Duodenal mucosa (tissue), 2 donors: Measurements from ENCODE around the gene PRXL2A.

Source experiments
- H3K27ac ChIP-seq: one replicate; pipeline ENCODE4 v1.7.0; 2013; ENCODE audit warnings: low read depth, low read length
- H3K27me3 ChIP-seq, 2 donors: one replicate each; pipeline ENCODE4 v1.7.0; 2013; ENCODE audit warnings: low read length in 2 of 2, control low read depth in 1 of 2; ENCODE audit not compliant: insufficient read depth in 2 of 2, control insufficient read depth in 1 of 2
- H3K36me3 ChIP-seq, 2 donors: one replicate each; pipeline ENCODE4 v1.7.0; 2013; ENCODE audit warnings: low read length in 2 of 2, control low read depth in 1 of 2; ENCODE audit not compliant: insufficient read depth in 2 of 2, control insufficient read depth in 1 of 2
- H3K4me1 ChIP-seq, 2 donors: one replicate each; pipeline ENCODE4 v1.7.0; 2013; ENCODE audit warnings: low read length in 2 of 2, control low read depth in 1 of 2; ENCODE audit not compliant: insufficient read depth in 2 of 2, control insufficient read depth in 1 of 2
- H3K4me3 ChIP-seq, 2 donors: one replicate each; pipeline ENCODE4 v1.7.0; 2013; ENCODE audit warnings: low read length in 2 of 2, low read depth in 1 of 2
- H3K9ac ChIP-seq, 2 donors: one replicate each; pipeline ENCODE4 v1.7.0; 2013; ENCODE audit warnings: low read length in 2 of 2, low read depth in 1 of 2
- H3K9me3 ChIP-seq, 2 donors: one replicate each; pipeline ENCODE4 v1.7.0; 2013; ENCODE audit warnings: low read length in 2 of 2, control low read depth in 1 of 2; ENCODE audit not compliant: control insufficient read depth in 1 of 2

The PRXL2A gene

DNA sequence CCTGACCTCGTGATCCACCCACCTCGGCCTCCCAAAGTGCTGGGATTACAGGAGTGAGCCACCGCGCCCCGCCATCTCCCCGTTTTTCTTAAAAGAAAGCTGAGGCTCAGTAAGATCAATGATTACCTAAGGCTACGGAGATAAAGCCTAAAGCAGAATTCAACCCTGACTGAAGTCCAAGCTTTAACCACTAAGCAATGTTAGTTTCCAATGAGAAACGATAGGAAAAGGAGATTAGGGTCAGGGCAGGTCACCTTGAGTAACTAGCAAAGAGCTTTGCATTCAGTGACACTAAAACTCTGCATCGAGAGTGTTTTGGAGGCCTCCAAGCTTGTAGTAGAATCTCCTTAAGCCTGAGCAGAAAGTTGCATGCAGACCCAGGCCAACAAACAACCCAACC is 17.6 kb upstream of the PRXL2A start:
- Histone ChIP-seq H3K9ac (no peak overlapping the region), H3K4me1 (peaks cover 3 to 6% of the 10 kb centered on the region in 2 donors), H3K9me3 (no peaks in the 10 kb centered on the region), H3K27me3 (peaks cover 0 to 1% of the 10 kb centered on the region in 2 donors), H3K36me3 (no peaks in the 10 kb centered on the region), H3K27ac (no peak overlapping the region), H3K4me3 (no peak overlapping the region)

DNA sequence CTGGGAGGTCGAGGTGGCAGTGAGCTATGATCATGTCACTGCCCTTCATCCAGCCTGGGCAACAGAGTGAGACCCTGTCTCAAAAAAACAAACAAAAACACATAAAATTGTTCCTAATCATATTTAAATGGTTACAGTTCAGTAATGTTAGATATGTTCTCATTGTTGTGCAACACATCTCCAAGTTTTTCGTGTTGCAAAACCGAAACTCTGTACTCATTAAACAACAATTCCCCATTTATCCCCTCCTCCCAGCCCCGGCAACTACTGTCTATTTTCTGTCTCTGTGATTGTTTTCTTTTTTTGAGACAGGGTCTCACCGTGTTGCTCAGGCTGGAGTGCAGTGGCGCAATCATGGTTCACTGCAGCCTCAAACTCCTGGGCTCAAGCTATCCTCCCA is 16.1 kb upstream of the PRXL2A start:
- no peaks in the 10 kb centered on the region for H3K9me3 ChIP-seq
- H3K9ac ChIP-seq = no peak overlapping the region
- no peak overlapping the region for H3K27ac ChIP-seq
- H3K4me3 ChIP-seq = no peak overlapping the region
- H3K36me3 ChIP-seq = no peaks in the 10 kb centered on the region
- H3K4me1 ChIP-seq = peaks cover 3 to 6% of the 10 kb centered on the region in 2 donors
- H3K27me3 ChIP-seq = peaks cover 4% of the 10 kb centered on the region in 2 donors

DNA sequence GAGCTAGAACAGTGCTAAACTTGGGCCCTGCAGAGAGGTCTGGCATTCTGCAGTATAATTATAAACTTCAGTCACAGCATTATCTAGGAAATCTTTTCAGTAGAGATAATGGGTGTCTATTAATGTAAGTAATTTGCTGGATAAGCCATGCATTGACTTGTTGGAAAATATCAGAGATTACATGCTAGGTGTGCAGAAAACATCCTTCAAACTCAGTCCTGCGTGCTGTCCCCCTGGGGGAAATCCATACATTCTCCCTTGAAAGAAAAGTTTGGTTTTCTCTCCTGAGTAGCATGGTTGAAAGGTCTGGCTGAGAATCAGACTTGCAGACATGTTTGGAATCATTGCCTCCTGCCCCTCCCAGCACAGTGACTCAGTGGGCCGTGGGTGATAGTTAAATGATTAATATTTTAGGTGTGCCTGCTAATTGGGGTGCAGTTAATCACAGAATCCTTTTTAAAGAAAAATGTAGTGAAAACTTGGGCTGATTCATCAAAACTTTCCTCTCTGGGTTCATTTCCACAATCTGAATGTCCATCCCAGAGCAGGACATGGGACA is 13.9 kb upstream of the PRXL2A start:
- Histone ChIP-seq H3K9me3 (no peaks in the 10 kb centered on the region), H3K27ac (no peak overlapping the region), H3K36me3 (no peaks in the 10 kb centered on the region), H3K27me3 (peaks cover 4% of the 10 kb centered on the region in 2 donors), H3K4me1 (no peaks in the 10 kb centered on the region), H3K9ac (no peak overlapping the region), H3K4me3 (no peak overlapping the region)

- Histone ChIP-seq H3K9ac (no peak overlapping the region), H3K27me3 (peaks cover 4% of the 10 kb centered on the region in 2 donors), H3K36me3 (no peaks in the 10 kb centered on the region), H3K9me3 (no peaks in the 10 kb centered on the region), H3K27ac (no peak overlapping the region), H3K4me1 (no peaks in the 10 kb centered on the region), H3K4me3 (no peak overlapping the region)
These were observed 11.3 kb upstream of the PRXL2A start for GRCh38 chr10:80397014-80397413.

- Histone ChIP-seq H3K9me3 (no peaks in the 10 kb centered on the region), H3K4me3 (no peak overlapping the region), H3K36me3 (no peaks in the 10 kb centered on the region), H3K27me3 (peaks cover 4% of the 10 kb centered on the region in 2 donors), H3K9ac (no peak overlapping the region), H3K4me1 (no peaks in the 10 kb centered on the region), H3K27ac (no peak overlapping the region)
These were observed 8.1 kb upstream of the PRXL2A start for GRCh38 chr10:80400136-80400804.

GRCh38 chr10:80405035-80405434 is 3.3 kb upstream of the PRXL2A start:
- peaks cover 13% of the 10 kb centered on the region in 2 donors for H3K4me1 ChIP-seq
- H3K36me3 ChIP-seq = no peaks in the 10 kb centered on the region
- no peaks in the 10 kb centered on the region for H3K9me3 ChIP-seq
- no peak overlapping the region for H3K4me3 ChIP-seq
- no peak overlapping the region for H3K27ac ChIP-seq
- no peaks in the 10 kb centered on the region for H3K27me3 ChIP-seq
- H3K9ac ChIP-seq = no peak overlapping the region

- no peaks in the 10 kb centered on the region for H3K27me3 ChIP-seq
- no peak overlapping the region for H3K9ac ChIP-seq
- no peaks in the 10 kb centered on the region for H3K9me3 ChIP-seq
- no peak overlapping the region for H3K4me3 ChIP-seq
- H3K4me1 ChIP-seq = peaks cover 18 to 19% of the 10 kb centered on the region in 2 donors
- H3K36me3 ChIP-seq = no peaks in the 10 kb centered on the region
- H3K27ac ChIP-seq = no peak overlapping the region
These were observed 2.7 kb upstream of the PRXL2A start for GRCh38 chr10:80405626-80406025.

DNA sequence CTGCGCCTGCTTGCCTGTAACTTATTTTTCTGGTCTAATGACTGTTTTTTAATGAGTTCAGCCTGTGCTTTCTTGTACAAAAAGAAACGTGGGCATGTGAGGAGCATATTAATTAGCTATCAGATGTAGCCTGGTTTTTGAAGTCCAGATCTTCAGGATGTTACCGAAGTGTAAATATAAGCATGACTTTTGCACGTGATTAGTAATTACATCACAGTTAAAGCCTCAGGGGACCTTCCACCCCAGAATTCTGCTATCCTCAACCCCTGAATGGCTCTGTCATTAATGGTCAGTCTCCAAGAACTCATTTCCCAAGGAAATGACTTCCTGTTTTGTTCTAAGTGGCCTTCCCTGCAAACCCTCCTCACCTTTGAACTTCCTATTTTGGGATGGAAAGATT is 2.1 kb upstream of the PRXL2A start:
- H3K9ac ChIP-seq = no peak overlapping the region
- H3K36me3 ChIP-seq = no peaks in the 10 kb centered on the region
- H3K27me3 ChIP-seq = no peaks in the 10 kb centered on the region
- H3K9me3 ChIP-seq = no peaks in the 10 kb centered on the region
- H3K4me3 ChIP-seq = no peak overlapping the region
- H3K4me1 ChIP-seq = peaks cover 24 to 25% of the 10 kb centered on the region in 2 donors
- H3K27ac ChIP-seq = peak overlapping the region; percentile 45

DNA sequence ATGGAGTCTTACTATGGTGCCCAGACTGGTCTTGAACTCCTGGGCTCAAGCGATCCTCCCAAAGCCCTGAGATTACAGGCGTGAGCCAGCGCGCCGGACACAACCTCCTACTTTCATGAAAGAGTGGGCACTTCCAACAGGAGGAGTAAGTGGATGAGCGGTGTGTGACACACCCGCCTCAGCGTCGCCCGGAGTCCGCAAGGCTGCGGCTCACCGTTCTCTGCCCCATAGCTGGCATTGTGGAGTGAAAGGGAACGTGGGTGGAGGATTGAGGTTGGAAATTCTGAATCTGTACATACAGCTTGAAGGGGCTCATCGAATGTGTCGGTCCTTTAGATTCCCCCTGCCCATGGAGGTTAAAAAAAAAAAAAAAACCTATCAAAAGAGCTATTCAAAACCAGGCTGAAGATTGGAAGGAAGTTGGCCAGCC is 524 bp upstream of the PRXL2A start:
- Histone ChIP-seq H3K9ac (peak overlapping the region; percentile 68 to 86), H3K36me3 (no peaks in the 10 kb centered on the region), H3K9me3 (no peaks in the 10 kb centered on the region), H3K4me3 (peak overlapping the region; percentile 82), H3K27ac (peak overlapping the region; percentile 61), H3K4me1 (peaks cover 40 to 41% of the 10 kb centered on the region in 2 donors), H3K27me3 (no peaks in the 10 kb centered on the region)

DNA sequence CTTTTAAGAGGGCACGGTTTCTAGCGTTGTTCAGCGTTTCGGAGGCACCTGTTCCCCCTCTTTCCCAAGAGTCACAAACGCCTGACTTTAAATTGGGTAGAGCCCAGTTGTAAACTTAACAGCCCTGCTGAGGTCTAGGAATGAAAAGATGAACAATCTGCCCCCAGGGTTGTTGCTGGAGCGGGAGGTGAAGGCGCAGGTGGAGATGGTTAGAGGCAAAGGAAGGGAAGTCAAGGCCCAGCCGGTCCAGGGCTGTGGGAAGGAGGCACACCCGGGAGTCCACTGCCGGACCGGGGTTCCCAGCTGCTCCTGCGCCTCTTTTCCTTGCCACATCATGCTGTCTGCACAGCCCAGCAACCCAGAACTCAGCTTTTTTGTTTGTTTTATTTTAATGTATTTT is 770 bp downstream of the PRXL2A start:
- peak overlapping the region; percentile 68 to 86 for H3K9ac ChIP-seq
- peaks cover 51 to 52% of the 10 kb centered on the region in 2 donors for H3K4me1 ChIP-seq

More for the DNA sequence above, 770 bp downstream of the PRXL2A start:
- Histone ChIP-seq H3K27me3 (no peaks in the 10 kb centered on the region), H3K9me3 (no peaks in the 10 kb centered on the region), H3K27ac (peak overlapping the region; percentile 61), H3K4me3 (peak overlapping the region; percentile 82), H3K36me3 (no peaks in the 10 kb centered on the region)
